ENCODE results near the gene PCDH15.

Gene PCDH15

DNA sequence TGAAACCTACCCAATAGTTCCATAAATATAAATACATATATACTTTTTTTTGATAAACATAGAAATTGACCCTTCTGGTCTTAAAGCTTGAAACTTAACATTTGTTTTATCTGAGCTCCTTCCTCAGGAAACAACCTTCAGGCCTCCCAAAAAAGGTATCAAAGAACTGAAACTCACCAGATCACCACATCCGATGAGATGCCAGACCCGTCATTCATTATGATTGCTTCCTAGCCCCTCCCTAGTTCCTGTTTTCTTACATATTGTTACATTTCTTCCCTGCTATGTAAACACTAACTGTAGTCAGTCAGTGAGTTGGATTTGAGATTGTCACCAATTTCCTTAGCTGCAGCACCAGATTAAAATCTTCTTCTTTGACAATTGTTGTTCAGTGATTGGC is 663.6 kb downstream of the PCDH15 start:
- no peak for DNase-seq (ENCODE audit: low spot score)
- in situ Hi-C loops (cut with MboI; ENCODE audit: low sequenced_read_pairs, unreplicated experiment), result no loop called here
- TF ChIP-seq, protein P1, sequence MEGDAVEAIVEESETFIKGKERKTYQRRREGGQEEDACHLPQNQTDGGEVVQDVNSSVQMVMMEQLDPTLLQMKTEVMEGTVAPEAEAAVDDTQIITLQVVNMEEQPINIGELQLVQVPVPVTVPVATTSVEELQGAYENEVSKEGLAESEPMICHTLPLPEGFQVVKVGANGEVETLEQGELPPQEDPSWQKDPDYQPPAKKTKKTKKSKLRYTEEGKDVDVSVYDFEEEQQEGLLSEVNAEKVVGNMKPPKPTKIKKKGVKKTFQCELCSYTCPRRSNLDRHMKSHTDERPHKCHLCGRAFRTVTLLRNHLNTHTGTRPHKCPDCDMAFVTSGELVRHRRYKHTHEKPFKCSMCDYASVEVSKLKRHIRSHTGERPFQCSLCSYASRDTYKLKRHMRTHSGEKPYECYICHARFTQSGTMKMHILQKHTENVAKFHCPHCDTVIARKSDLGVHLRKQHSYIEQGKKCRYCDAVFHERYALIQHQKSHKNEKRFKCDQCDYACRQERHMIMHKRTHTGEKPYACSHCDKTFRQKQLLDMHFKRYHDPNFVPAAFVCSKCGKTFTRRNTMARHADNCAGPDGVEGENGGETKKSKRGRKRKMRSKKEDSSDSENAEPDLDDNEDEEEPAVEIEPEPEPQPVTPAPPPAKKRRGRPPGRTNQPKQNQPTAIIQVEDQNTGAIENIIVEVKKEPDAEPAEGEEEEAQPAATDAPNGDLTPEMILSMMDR (IDR thresholded peaks at IDR 0.05; ENCODE audit: borderline replicate concordance, control extremely low read depth, extremely low read depth, insufficient read depth, missing control alignments), result no peak

DNA sequence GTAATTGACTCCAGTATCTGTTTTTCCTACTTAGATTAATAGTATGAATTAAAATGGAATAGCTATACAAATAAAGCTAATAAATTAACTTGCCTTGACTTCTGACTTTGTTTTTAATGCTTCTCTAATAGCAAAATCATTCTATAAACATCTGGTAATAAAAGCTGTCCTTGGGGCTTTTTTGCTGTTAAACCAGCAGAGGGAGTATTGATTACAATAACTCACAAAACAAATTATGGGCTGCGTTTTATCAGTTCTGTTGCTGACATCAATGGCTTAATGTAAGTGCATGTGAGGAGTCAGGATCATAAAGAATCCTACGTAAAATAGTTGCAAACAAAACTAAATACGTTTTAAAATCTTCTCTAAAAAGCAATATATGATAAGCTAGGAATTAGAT is 667.8 kb downstream of the PCDH15 start:
- TF ChIP-seq, protein P1 (IDR thresholded peaks at IDR 0.05; ENCODE audit: borderline replicate concordance, control extremely low read depth, extremely low read depth, insufficient read depth, missing control alignments), result peak; percentile 12
- in situ Hi-C loops (cut with MboI; ENCODE audit: low sequenced_read_pairs, unreplicated experiment), result no loop called here
- DNase-seq (ENCODE audit: low spot score), result no peak

DNA sequence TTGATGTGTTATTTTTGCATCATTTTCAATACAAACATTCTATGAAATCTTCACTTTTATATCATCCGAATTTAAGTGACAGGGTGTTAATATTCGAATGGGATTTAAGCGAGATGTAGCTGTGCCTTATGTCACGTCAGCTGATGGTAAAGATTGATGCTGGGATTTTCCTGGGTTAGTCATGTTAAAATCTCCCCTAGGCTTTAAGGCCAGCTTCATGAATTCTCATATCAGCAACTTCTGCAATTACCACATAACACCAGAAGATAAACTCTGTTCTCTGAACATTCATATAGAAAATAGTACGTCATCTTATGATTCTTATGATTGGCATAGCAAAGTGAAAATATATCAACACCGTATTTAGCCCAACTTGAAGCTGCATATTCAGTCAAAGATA is 669.2 kb downstream of the PCDH15 start:
- in situ Hi-C loops (cut with MboI; ENCODE audit: low sequenced_read_pairs, unreplicated experiment), result no loop called here
- TF ChIP-seq, protein P1 (IDR thresholded peaks at IDR 0.05; ENCODE audit: borderline replicate concordance, control extremely low read depth, extremely low read depth, insufficient read depth, missing control alignments), result no peak
- no peak for DNase-seq (ENCODE audit: low spot score)

DNA sequence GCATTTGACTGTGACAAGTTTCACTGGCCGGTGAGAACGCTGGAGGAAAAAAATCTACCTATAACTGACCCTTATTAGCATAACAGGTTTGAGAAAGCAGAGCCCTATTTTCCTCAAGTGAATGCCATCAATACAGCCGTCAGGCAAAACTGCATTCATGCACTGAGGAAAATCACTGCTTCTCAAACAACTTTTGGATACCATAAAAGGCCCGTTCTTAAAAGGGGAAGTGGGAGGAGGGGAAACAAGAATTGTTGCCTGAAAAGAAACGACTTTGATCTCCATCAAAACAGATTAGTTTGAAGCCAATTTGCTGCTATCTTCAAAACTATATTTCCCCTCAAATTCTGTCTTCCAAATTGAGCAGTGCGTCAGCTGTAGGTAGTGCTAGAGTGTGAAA is 670.6 kb downstream of the PCDH15 start:
- in situ Hi-C loops (cut with MboI; ENCODE audit: low sequenced_read_pairs, unreplicated experiment), result no loop called here
- no peak for DNase-seq (ENCODE audit: low spot score)
- TF ChIP-seq, protein P1 (IDR thresholded peaks at IDR 0.05; ENCODE audit: borderline replicate concordance, control extremely low read depth, extremely low read depth, insufficient read depth, missing control alignments), result no peak

DNA sequence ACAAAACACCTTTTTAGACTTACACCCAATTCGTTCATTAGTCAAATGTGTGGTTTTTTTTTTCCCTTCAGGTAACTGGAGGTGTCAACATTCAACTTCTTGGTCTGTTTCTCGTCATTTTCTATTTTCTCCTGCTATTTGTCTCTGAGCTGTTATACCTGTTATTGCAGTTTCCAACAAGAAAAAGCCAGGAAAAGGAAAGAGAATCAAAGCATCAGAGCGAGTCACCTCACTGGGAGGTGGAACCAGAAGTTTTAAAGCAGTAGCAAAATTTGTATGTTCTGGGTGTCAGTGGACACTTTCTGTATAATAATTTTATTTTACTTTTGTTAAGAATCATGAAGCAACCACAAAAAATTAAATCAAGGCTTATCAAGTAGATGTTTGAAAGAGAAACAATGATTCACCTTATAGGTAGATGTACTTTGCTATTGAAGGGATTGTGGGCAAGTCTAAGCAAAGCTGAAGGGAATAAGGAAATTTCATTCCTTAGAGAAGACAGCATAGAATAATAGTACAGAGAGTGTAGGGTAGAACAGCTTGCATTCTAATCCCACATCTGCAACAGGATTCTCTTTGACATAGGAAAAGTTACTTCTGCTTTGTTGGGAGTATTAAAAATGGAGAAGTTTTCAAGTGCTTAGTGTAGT is 675.8 kb downstream of the PCDH15 start:
- TF ChIP-seq, protein P1 (IDR thresholded peaks at IDR 0.05; ENCODE audit: borderline replicate concordance, control extremely low read depth, extremely low read depth, insufficient read depth, missing control alignments), result no peak
- in situ Hi-C loops (cut with MboI; ENCODE audit: low sequenced_read_pairs, unreplicated experiment), result no loop called here
- no peak for DNase-seq (ENCODE audit: low spot score)

DNA sequence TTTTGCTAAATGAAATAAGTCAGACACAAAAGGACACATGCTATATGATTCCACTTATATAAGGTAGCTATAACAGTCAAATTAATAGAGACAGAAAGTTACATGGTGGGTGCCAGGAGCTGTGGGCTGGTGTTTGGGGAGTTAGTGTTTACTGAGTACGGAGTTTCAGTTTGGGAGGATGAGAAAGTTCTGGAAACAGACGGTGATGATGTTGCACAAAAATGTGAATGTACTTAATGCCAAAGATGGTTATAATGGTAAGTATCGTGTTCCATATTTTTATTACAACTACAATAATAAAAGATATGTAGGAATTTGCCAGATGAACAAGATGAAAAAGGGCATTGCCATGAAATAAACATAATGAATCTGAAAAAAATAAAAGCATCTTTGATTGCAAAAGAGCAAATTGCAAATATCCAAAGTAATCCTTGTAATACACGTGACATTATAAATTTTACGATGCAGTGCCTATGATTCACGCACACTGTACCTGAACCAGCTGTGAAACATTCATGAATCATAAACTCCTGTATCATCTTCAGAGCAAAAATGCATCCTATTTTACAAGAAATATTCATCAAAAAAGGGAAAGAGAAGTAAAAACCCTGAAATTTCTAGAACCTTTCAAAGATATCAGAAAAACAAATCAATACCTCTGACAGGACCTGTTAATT is 676.7 kb downstream of the PCDH15 start:
- no peak for DNase-seq (ENCODE audit: low spot score)
- in situ Hi-C loops (cut with MboI; ENCODE audit: low sequenced_read_pairs, unreplicated experiment), result no loop called here
- TF ChIP-seq, protein P1 (IDR thresholded peaks at IDR 0.05; ENCODE audit: borderline replicate concordance, control extremely low read depth, extremely low read depth, insufficient read depth, missing control alignments), result no peak
